HG03521 (cell line): ENCODE data around the gene RNASE13.
"Not testable (repeated sequence)": the region's sequence is repeated elsewhere in the genome, so short reads cannot be mapped to it uniquely, and the experiment has no call there.

Experiments
- ATAC-seq: cut with Tn5 transposase; IDR thresholded peaks from one replicate; pipeline ENCODE4 v1.9.1; 2021; ENCODE audit warnings: mild to moderate bottlenecking, moderate library complexity; ENCODE audit not compliant: unreplicated experiment

The RNASE13 gene

DNA sequence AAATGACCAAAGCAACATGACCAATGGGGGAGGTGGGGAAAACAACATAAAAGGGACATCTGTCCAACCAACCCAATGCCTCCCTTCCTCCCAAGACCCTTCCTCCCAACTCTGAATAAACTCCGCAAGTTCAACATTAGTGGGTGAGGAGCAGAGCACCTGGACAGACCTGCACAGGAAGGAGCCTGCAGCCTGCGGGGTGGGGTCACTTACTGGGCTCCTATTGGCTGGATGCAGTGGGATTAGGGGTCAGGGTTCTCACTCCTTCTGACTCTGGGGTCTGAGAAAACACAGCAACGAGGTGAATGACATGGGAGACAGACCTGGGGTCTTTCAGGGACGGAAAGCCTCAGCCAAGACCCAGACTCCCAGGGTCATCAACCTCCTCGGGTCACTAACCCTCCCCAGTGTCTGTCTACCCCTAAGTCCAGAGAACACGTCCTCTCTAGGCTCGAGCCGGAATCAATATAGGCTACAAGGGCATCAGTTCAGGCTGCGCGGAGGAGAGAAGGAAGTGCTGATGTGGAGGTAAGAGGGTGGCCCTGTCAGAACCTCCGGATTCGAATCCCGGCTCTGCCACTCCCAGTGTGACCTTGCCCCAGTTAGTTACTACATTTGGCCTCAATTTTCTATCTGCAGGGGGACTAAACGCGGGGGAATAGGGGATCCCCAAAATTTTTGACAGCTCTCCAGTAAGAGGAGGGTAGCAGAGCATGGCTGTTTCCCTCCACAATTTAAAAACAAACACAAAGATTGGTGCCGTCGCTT is 10.6 kb downstream of the RNASE13 start:
- ATAC-seq, result no peak

DNA sequence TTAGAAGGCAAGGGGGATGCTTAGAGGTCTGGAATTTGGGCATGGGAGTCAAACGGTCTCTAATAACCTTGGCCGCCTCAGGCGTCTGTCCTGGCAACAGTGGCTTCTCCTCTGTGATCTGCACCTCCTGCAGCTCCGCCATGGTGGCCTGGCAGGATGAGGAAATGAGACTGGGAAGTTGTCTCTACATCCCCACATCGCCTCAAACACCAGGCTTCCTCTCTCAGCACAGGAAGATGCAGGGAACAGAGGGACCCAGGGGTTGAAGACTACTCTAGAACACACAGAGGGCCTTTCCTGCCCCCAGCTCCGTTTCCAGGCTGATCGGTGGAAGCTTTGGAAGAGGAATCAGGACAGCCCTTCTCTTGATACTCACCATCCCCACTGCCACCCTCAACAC is 11.4 kb downstream of the RNASE13 start:
- no peak for ATAC-seq

DNA sequence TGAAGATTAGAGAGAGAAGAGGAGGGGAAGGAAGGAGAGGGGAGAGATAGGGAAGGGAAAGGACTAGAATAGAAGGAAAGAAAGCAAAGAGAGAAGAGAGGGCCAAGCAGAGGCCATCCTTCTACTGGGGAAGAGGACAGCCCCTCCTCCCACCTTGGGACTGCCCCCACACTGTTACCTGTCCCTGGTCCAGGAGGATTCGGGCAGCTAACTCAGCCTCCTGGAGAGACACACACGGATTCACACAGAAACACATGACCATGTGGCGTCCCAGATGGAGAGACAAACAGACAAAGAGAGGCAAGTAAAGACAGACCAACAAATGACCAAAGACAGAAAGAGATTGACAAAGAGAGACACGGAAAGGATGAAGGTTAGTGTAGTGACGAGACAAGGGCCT is 11.9 kb downstream of the RNASE13 start:
- ATAC-seq, result no peak

DNA sequence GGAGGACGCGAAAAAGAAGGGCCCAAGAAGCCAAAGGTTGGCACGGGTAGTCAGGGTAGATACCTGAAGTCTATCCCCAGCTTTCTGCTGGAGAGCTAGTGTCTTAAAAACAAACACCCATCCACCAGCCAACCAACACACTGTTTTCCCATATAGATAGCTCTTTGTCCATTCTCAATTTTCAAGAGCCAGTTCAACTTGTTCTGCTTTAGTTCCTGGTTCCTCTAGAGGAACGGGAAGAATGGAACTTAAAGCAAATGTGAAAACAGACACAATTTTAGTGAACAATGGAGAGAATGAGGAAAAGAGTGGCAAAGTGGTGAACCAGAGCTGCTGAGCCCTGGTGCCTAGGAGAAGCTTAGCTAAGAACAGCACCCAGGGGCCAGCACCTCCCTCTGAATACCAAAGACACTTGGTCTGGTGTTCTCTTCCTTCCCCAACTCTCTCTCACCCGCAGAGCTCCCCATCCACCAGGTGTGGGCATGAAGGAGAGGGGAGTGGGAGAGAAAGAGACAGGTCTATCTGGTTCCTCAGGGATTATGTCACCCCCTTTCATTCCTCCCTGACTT is 13.5 kb downstream of the RNASE13 start:
- ATAC-seq, result no peak

DNA sequence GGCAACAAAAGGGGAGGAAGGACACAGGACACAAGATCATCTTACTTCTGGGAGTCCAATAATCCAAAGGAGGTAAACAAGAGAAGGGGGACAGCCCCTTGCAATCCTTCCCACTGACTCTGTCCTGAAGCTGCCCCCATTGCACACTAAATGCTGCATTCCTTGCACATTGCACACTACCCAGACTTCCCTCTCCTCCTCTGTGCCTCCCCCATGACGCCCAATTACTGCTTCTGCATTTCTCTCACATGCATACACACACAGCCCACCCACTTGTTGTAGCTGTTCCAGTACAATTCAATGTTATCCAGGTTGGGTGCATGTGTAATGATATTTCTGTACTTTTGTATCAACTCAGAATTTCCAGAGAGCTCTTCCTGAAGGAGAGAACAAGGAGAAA is 15.2 kb downstream of the RNASE13 start:
- ATAC-seq, result no peak

DNA sequence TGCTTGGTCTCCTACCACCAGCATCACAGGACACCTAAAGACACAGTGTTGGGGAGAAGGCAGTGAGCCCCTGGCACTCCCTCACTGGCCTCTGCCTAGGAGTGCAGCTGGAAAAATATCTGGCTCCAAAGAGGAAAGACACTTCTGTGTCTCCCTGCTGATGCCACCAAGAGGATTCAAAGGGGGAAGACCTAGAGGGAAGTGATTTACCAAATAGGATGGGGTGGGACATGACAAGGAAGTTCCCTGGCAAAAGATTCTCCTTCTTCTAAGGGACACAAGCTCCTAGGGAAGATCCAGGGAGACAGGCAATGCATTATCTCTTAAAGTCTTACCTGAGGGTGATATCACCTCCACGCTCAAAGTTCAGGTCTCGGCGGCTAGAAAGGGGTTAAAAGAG is 15.8 kb downstream of the RNASE13 start:
- ATAC-seq, result no peak

DNA sequence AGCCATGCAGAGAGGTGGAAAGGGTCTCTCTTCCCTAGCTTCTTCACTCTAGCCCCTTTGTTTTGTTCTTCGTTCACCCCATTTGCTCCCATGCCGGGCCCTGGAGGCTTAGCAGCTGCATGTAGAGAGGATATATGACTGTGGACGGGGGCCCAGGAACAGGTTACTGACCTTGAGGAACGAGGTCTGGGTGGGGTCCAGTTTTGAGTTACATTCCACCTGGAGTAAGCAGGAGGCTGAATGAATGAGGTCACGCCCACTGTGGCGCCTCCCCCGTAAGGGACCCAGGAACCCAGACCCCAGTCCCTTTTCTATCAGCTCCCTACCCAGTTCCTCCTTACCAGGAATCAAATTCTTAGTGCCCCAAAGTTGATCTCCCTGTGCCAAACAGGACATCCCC is 16.3 kb downstream of the RNASE13 start:
- ATAC-seq, result no peak

DNA sequence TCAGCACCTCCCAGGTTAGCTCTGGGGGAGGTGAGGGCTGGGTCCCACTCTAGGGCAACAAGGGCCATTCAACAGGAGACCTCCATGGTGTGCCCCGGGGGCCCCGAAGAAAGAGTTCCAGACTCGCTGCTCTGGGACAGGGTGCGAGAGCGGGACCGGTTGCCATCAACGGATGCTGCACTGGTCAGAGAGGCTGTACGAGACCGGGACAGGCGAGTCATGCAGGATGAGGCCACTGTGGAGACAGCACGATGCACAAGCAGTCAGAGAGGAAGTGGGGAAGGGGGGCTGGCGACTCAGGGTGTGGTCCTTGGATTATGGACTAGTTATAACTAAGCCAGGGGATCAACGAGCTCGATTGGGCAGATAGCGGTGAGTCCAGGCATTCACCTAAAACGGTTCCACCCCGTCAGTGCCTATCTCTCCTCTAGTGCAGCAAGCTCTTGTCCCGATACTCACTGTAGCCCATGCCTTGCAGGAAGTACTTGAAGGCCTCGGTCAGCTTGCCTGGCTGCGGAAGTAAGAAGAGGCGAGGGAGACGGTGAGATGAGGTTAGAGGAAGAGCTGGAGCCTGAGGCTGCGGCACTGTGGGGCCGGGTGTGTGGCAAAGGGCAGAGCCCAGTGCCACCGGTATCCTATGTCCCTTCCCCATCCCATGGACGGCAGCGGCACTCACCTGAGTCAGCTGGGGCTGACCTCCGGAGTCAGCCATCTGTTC is 16.9 kb downstream of the RNASE13 start:
- ATAC-seq, result no peak

DNA sequence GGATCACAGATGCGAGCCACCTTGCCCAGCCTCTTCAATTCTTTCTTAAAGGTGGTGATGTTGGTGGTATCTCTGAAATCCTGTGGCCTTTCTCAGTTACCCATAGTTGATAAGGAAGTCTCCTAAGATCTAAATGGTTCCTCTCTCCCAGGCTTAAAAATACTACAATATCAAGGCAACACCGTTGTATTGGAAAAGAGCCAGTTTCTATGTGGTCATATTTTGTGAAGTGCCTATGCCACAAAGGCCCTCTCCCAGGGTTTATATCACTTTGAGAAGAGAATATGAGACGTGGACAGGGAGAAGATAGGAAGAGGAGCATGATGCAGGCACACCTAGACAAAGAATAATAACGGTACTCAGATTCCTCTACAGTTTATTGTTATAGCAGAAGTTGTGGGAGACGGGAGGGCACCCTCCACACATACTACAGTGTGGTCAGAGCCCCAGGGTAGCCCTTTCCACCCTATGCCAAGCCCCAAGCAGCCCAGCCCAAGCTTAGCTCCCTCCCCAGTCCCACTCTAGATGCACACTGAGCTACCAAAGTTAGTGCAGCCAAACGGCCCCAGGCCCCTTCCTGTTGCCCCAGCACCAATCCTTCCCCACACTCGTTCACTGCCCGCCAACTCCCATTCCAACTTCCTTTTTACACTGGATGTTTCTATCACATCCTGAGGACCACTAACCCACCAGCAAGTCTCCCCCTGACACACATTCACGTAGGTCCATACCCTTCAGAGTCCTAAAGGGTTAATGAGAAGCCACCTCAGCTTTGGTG is 18.0 kb downstream of the RNASE13 start:
- ATAC-seq, result no peak

DNA sequence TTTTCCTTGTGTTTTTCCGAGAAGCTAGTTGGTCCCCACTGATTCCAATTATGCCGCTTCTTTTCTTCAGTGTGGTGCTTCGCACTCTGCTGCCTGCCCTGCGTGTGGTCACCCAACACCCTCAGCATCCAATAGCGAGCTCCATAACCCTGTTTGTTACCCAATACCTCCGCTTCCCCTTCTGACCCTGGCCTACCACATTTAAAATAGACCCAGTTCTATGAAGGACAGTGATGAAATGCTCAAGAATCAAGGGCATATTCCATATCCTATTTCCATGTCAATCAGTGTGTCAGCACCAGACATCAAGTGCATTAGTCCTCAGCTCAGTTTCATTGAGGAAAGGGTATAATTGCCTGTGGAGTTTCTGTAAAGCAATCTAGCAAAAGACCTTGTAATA is 19.3 kb downstream of the RNASE13 start:
- no peak for ATAC-seq

DNA sequence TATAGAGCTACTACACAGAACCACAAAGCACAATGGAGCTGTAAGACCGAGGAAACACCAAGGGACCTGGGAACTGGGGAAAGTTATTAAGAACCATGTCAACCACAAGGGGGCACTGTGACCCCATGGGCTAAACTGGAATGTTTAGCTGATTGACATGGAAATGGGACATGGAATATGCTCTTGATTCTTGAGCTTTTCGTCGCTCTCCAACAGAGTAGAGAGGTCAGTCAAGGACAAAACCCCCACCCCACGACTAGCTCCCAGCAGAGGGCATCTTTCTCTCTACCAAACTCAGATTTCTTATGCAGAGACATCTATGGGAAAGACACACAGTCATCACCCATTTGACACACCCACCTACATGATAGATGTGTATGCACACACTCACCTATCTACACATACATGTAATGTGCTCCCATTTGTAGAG is 19.8 kb downstream of the RNASE13 start:
- ATAC-seq, result no peak

DNA sequence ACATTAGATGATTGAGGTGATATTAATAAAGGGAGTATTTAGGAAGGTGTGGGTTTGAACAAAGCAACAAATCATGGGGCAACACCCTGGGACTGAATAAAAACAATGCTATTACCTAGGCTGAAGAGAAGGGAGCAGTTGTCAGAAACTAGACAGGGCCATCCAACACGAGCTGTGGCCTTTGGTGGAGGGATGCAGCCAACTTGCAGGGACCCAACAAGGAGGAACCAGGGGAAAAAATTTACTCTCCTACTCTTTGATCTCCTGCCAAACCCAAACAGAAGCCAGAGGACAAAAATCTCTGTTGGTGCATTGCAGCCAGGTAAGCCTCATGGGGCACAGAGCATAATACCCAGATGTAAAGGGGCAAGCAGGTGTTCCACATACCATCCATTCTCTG is 23.5 kb downstream of the RNASE13 start:
- ATAC-seq, result no peak

DNA sequence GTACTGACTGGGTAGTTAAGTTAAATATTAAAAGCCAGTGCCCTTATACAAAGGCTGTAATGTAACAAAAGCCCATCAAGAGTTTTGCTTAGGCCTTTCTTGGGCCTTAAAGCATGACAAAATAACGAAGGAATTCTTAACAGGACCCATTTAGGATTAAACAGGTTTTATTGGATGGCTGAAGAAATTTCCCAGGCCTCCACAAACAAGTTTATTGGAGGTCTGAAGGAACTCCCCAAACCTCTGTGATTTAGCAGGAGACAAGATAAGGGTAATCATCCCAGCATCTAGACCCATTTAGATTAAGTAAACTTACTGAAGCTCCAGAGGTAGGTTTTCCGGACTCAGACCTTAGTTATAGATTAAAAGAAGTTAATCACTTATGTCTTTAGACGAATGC is 24.9 kb downstream of the RNASE13 start:
- ATAC-seq, result not testable (repeated sequence)

DNA sequence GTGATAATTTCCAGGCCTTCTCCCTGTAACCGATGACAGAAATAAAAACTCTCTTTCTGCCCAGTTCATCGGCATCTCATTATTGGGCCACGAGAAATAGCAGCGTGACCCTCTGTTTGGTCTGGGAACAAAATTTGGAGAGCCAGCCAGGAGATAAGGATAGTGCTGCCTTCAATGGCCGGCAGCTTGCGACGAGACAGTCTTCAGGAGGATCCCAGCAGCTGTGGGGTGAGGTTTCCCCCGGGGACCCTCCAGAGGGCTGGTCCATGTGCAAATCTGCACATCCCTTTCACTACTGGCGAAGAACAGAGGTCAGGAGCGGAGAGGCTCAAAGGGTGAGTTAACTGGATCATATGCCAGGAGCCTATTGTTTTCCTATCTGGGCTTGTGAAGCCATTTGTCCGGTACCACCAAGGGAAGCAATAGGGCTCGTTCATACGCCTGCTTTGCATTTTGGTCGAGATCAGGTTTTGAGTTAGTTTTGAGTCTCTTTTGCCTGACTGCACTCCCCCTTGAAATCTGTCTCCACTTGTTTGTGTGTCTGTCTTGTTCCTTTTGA is 30.7 kb downstream of the RNASE13 start:
- ATAC-seq, result no peak

DNA sequence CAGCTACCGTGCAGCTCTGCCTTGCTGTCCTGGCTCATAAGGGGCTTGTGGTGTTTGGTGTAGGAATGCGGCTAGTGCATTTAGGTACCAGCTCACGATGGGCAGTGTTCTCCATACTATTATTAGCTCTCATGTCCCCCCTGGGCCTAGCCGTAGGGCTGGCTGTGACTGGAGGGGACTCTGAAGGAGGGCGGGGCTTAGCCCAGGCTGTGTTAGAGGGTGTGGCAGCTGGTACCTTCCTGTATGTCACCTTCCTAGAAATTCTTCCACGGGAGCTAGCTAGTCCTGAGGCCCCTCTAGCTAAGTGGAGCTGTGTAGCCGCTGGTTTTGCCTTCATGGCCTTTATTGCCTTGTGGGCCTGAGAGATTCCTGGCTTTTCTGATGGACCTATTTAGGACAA is 33.4 kb downstream of the RNASE13 start:
- ATAC-seq, result no peak

DNA sequence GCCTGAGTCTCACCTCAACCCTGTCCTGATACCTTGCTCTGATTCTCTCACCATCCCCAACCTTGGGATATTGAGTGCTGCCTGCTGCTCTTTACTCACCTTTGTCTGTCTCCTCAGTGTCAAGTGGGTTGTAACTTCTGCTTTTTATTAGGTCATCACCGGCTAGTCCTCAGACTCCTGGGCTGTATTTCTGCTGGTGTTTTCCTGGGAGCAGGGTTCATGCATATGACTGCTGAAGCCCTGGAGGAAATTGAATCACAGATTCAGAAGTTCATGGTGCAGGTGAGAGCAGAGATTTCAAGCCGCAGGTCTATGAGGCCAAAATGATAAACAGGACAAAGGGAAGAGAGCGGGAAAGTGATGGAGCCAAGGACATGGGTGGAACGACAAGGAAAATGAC is 35.0 kb downstream of the RNASE13 start:
- ATAC-seq, result no peak

DNA sequence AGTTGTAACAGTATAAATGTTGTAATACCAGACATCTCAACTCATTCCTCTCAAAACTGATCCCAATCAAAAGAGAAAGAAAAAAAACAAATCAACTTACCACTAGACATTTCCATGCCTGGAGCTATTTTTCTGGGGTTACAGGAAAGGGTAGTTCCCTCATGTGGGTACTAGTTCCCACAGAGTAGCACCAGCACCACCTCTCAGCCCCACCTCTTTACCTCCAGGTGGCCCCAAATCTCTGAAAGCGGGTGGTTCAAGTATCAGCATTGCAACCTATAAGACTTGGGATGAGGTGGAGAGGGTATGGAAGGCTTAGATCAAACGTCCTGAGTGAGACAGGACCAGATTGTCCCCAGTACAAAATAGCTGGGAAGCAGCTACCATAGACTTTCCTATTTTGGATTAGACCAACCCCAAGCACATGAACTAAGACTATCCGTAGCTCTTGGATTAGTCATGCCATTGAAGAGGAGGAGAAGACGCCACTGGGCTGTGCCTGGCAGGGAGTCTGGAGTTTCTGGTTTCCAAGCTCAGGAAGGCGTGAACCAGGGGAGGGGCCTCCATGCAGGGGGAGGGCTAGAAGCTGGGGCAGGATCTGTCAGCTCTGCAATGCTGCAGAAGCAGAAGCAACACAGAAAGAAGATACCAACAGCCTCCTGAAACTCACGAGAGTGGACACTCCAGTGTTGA is 35.8 kb downstream of the RNASE13 start, which contains the start of gene SLC39A2:
SLC39A2 (plus strand) TSS at position 620 of the 693 bp plus-strand sequence. CDS start 154 bp downstream, outside the sequence.
- no peak for ATAC-seq

DNA sequence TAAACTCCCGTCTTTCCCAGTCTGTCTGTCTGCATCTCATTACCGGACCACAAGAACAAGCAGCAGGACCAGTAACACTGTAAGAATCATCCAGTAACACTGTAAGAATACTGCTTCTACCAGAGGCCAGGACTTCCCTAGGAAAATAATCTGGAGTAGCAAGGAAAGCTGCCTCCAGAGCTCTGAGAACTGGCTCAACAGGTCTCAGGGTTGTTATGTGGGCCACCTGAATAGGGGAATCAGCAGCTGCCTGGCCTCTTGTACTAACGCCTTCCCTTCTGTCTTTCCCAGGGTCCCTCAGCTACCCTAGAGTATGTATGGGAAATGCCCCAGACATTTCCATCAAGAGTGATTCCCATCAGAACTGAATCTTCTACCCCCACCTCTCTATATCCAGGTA is 36.5 kb downstream of the RNASE13 start:
- ATAC-seq, result no peak

DNA sequence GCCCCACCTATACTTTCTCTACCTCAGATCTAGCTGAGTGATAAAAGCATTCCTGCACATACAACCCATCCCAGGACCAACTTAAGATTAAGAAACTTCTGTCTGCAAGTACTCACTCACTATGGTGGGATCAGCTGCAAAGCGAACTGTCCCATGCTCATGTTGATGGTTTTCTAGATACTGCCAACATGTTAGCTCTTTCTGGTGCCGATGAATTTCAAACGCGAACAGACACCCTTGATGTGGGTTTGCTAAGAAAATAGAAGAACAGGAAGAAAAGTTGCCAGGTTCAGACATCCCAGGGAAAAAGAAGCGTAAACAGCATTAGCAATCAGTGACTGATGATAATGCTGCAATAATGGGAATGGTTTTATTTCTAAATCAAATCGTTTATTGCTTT is 37.0 kb downstream of the RNASE13 start:
- no peak for ATAC-seq

DNA sequence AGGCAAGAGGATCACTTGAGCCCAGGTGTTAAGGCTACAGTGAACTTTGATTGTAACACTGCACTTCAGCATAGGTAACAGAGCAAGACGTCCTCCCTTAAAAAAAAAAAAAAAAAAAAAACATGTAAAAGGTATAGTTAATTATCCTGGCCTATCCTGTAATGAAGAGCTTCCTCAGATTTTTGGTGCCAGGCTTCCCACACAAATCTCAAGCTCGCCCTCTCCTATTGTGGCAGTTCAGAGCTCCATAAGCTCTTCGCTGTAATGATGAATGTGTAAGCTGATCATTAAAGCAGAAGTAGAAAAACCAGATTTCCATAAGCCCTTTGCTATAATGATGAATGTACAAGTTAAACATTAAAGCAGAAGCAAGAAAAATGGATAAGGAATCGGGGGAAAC is 37.5 kb downstream of the RNASE13 start:
- ATAC-seq, result no peak
